ENCODE data around the gene RAB5IF.

Gene RAB5IF

GRCh38 chr20:36647196-36648121, 41.9 kb downstream of the RAB5IF start:
- no peak for DNase-seq (ENCODE audit: low read depth)
- TF ChIP-seq CTCF (IDR thresholded peaks at IDR 0.05; ENCODE audit: control insufficient read depth, extremely low read depth, insufficient read depth): no peak
- no peak overlapping the region for H3K4me3 ChIP-seq (ENCODE audit: low read depth, low read length)

- TF ChIP-seq CTCF (IDR thresholded peaks at IDR 0.05; ENCODE audit: control insufficient read depth, extremely low read depth, insufficient read depth): no peak
- no peak overlapping the region for H3K4me3 ChIP-seq (ENCODE audit: low read depth, low read length)
- DNase-seq (ENCODE audit: low read depth): no peak
Measured at GRCh38 chr20:36653456-36653855, 47.9 kb downstream of the RAB5IF start.

GRCh38 chr20:36654506-36654905, 48.9 kb downstream of the RAB5IF start:
- no peak for DNase-seq (ENCODE audit: low read depth)
- H3K4me3 ChIP-seq (ENCODE audit: low read depth, low read length): no peak overlapping the region
- no peak for TF ChIP-seq CTCF (IDR thresholded peaks at IDR 0.05; ENCODE audit: control insufficient read depth, extremely low read depth, insufficient read depth)

- no peak for TF ChIP-seq CTCF (IDR thresholded peaks at IDR 0.05; ENCODE audit: control insufficient read depth, extremely low read depth, insufficient read depth)
- no peak for DNase-seq (ENCODE audit: low read depth)
- no peak overlapping the region for H3K4me3 ChIP-seq (ENCODE audit: low read depth, low read length)
Measured at GRCh38 chr20:36655004-36655403, 49.4 kb downstream of the RAB5IF start.

GRCh38 chr20:36656733-36657132, 51.2 kb downstream of the RAB5IF start:
- TF ChIP-seq CTCF (IDR thresholded peaks at IDR 0.05; ENCODE audit: control insufficient read depth, extremely low read depth, insufficient read depth): no peak
- DNase-seq (ENCODE audit: low read depth): no peak
- no peak overlapping the region for H3K4me3 ChIP-seq (ENCODE audit: low read depth, low read length)

GRCh38 chr20:36658300-36658699, 52.7 kb downstream of the RAB5IF start:
- TF ChIP-seq CTCF (IDR thresholded peaks at IDR 0.05; ENCODE audit: control insufficient read depth, extremely low read depth, insufficient read depth): no peak
- no peak overlapping the region for H3K4me3 ChIP-seq (ENCODE audit: low read depth, low read length)
- no peak for DNase-seq (ENCODE audit: low read depth)
